ENCODE data around the gene MINDY1. TPM values are rescaled to one million over a fixed set of nuclear protein-coding genes. Genes with fewer than 3 reads are reported as not detected.

Gene MINDY1
- total and polyA plus RNA-seq, 9 of the 15 experiments (the other 6 are each of a cell fraction or from before 2014, with no cell fraction given): 0.49 to 11.0 (median 6.0) TPM

GRCh38 chr1:150976879-150977694 is 29.6 kb downstream of the MINDY1 start (continued):
- TF ChIP-seq PREB (CRISPR knock-in tag; IDR thresholded peaks at IDR 0.05) (0 out of 2 replicates have a peak, but pooled peaks have one; percentile 84), CBX1 (IDR thresholded peaks at IDR 0.05; ENCODE audit: low read depth) (no peak), BRD4 (IDR thresholded peaks at IDR 0.05) (no peak), CLOCK (CRISPR knock-in tag; IDR thresholded peaks at IDR 0.05; ENCODE audit: borderline replicate concordance) (no peak), ILF3 (IDR thresholded peaks at IDR 0.05; ENCODE audit: borderline replicate concordance) (no peak), TCF7 (IDR thresholded peaks at IDR 0.05; ENCODE audit: borderline replicate concordance) (no peak), CCAR2 (IDR thresholded peaks at IDR 0.05; ENCODE audit: low read depth, low read length) (no peak), RAD51 (IDR thresholded peaks at IDR 0.05; ENCODE audit: borderline replicate concordance, low read depth) (no peak), HDAC8 (tag; IDR thresholded peaks at IDR 0.05) (no peak), ZHX1 (conservative IDR thresholded peaks at IDR 0.05; ENCODE audit: low read length) (no peak), JUNB (CRISPR knock-in tag; conservative IDR thresholded peaks at IDR 0.05) (no peak), HLTF (IDR thresholded peaks at IDR 0.05) (no peak; the same call in 1 of the 2 replicates), KDM4B (IDR thresholded peaks at IDR 0.05; ENCODE audit: borderline replicate concordance in 2 of 2, low read depth in 1 of 2) (no peak), FOXP1 (CRISPR knock-in tag; IDR thresholded peaks at IDR 0.05) (no peak), ZBTB26 (CRISPR knock-in tag; IDR thresholded peaks at IDR 0.05) (no peak), CBFB (CRISPR knock-in tag; IDR thresholded peaks at IDR 0.05) (no peak), NR1H2 (CRISPR knock-in tag; IDR thresholded peaks at IDR 0.05) (no peak), MEIS2 (IDR thresholded peaks at IDR 0.05; ENCODE audit: partially characterized antibody) (no peak)

All from K562 (cell line).